Inflammatory macrophage (primary cell): Measurements from ENCODE around the gene HOXD12.

Experiments used
- DNase-seq, 2 donors: peaks; one replicate each; pipeline ENCODE4 v3.0.0-alpha.2; 2020 to 2022
- total RNA-seq, 18 experiments: gene quantifications; one replicate each; lab custom pipeline; 2026; ENCODE audit warnings: mixed read lengths in 6 of 18, inconsistent platforms in 2 of 18; lab: John Stamatoyannopoulos, UW

Gene HOXD12
- 0 to 0.08 (median 0) reads per million in 18 experiments for total RNA-seq

GRCh38 chr2:176099728-176100546 is at the start of gene HOXD12:
TSS of gene HOXD12 (plus strand) at chr2:176099795. CDS start at chr2:176099802, 7 bp downstream.
- no peak for DNase-seq

GRCh38 chr2:176056406-176056805 is 43.2 kb upstream of the HOXD12 start:
- DNase-seq: no peak

- DNase-seq: no peak
These were observed 35.6 kb upstream of the HOXD12 start for GRCh38 chr2:176063958-176064357.

GRCh38 chr2:176066645-176067588 is 32.7 kb upstream of the HOXD12 start:
- no peak for DNase-seq

GRCh38 chr2:176067589-176068418 is 31.8 kb upstream of the HOXD12 start:
- no peak for DNase-seq

GRCh38 chr2:176068419-176068832 is 31.2 kb upstream of the HOXD12 start:
- no peak for DNase-seq

GRCh38 chr2:176071330-176072291 is 28.0 kb upstream of the HOXD12 start:
- DNase-seq: no peak

- DNase-seq: no peak
These were observed 27.3 kb upstream of the HOXD12 start for GRCh38 chr2:176072292-176072669.

GRCh38 chr2:176072951-176073904 is 26.4 kb upstream of the HOXD12 start:
- no peak for DNase-seq

GRCh38 chr2:176074919-176075425 is 24.6 kb upstream of the HOXD12 start:
- no peak for DNase-seq

- no peak for DNase-seq
These were observed 24.1 kb upstream of the HOXD12 start for GRCh38 chr2:176075481-176075880.

- DNase-seq: no peak
These were observed 23.5 kb upstream of the HOXD12 start for GRCh38 chr2:176076063-176076462.

- no peak for DNase-seq
These were observed 22.8 kb upstream of the HOXD12 start for GRCh38 chr2:176076796-176077195.

GRCh38 chr2:176078541-176079284 is 20.9 kb upstream of the HOXD12 start:
- DNase-seq: no peak

- no peak for DNase-seq
These were observed 20.2 kb upstream of the HOXD12 start for GRCh38 chr2:176079285-176079830.

- DNase-seq: no peak
These were observed 19.6 kb upstream of the HOXD12 start for GRCh38 chr2:176079831-176080539.

GRCh38 chr2:176080540-176081375 is 18.8 kb upstream of the HOXD12 start:
- DNase-seq: no peak
